ENCODE results near the gene DMD. TPM values are rescaled to one million over a fixed set of nuclear protein-coding genes. Genes with fewer than 3 reads are reported as not detected.
A peak's percentile ranks its signal among the peaks of the same experiment; 100 is the strongest.

DMD gene
- total RNA-seq, 1 donor from 2014 or later, result 22.2 TPM

DNA sequence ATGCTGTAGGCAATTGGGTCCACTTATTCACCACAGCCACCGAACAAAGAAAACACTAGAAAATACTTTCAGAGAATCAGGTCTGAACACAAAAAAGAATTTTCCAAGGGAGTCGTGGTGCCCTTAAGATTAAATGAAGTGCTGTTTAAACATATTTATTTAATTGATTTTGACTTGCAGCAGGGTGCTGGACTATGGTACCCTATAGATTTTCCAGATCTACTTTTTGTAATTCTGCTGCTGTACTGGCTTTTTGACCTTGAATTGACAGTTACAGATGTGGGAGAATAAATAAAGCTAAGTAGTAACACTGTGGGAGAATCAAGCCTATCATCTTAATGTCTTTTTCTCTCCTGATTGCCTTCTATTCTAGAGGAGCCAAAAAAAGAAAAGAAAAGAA lies 1404.2 kb downstream of the DMD start:
- H3K36me3 Mint-ChIP-seq (ENCODE audit: low read depth, unreplicated experiment), result no peaks in the 10 kb centered on the region
- H4K20me1 ChIP-seq (ENCODE audit: insufficient read depth, low read length), result no peaks in the 10 kb centered on the region
- TF ChIP-seq, protein P1, sequence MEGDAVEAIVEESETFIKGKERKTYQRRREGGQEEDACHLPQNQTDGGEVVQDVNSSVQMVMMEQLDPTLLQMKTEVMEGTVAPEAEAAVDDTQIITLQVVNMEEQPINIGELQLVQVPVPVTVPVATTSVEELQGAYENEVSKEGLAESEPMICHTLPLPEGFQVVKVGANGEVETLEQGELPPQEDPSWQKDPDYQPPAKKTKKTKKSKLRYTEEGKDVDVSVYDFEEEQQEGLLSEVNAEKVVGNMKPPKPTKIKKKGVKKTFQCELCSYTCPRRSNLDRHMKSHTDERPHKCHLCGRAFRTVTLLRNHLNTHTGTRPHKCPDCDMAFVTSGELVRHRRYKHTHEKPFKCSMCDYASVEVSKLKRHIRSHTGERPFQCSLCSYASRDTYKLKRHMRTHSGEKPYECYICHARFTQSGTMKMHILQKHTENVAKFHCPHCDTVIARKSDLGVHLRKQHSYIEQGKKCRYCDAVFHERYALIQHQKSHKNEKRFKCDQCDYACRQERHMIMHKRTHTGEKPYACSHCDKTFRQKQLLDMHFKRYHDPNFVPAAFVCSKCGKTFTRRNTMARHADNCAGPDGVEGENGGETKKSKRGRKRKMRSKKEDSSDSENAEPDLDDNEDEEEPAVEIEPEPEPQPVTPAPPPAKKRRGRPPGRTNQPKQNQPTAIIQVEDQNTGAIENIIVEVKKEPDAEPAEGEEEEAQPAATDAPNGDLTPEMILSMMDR (IDR thresholded peaks at IDR 0.05; ENCODE audit: insufficient read depth, low read depth, low read length), result no peak
- TF ChIP-seq EZH2 (IDR thresholded peaks at IDR 0.05; ENCODE audit: insufficient read depth, low read length), result no peak
- FAIRE-seq, result peak; percentile 55
- H2AFZ ChIP-seq (ENCODE audit: low read depth, low read length), result no peak overlapping the region
- no peaks in the 10 kb centered on the region for H3K9me3 Mint-ChIP-seq (ENCODE audit: unreplicated experiment)
- no peak overlapping the region for H3K4me3 Mint-ChIP-seq (ENCODE audit: unreplicated experiment)
- H3K4me1 ChIP-seq (ENCODE audit: insufficient read depth, low read length), result no peaks in the 10 kb centered on the region
- no peaks in the 10 kb centered on the region for H3K36me3 ChIP-seq (ENCODE audit: insufficient read depth, low read length)
- H3K27me3 Mint-ChIP-seq (ENCODE audit: low read depth, unreplicated experiment), result no peaks in the 10 kb centered on the region
- H3K9me3 ChIP-seq (ENCODE audit: insufficient read depth, low read depth, low read length), result no peaks in the 10 kb centered on the region
- no peak overlapping the region for H3K4me3 ChIP-seq (ENCODE audit: insufficient read depth, low read depth, low read length)
- H3K27ac Mint-ChIP-seq (ENCODE audit: unreplicated experiment), result no peak overlapping the region
- no peaks in the 10 kb centered on the region for H3K79me2 ChIP-seq (ENCODE audit: insufficient read depth, low read length)
- no peak overlapping the region for H3K27ac ChIP-seq (ENCODE audit: low read depth, low read length)
- H3K4me2 ChIP-seq (ENCODE audit: low read length), result no peak overlapping the region
- no peaks in the 10 kb centered on the region for H3K27me3 ChIP-seq (ENCODE audit: insufficient read depth, low read length)
- no peak for DNase-seq (ENCODE audit: low read depth)
- no peak overlapping the region for H3K9ac ChIP-seq (ENCODE audit: low read length)
- H3K4me1 Mint-ChIP-seq (ENCODE audit: low read depth, unreplicated experiment), result peaks cover 2% of the 10 kb centered on the region

DNA sequence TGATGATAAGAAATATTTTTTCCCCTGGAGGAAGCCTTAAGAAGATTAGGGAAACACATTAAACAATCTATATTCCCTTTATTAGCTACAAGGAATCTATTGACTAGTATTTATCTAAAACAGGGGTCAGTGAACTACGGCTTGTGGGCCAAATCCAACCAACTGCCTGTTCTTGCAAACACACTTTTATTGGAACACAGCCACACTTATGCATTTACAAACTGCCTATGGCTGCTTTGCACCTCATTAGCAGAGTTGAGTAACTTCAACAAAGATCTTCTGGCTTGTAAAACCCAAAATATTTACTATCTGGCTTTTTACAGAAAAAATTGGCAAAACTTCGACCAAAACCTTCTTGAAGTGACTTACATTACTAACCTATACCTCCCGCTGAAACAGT lies 1405.6 kb downstream of the DMD start:
- no peaks in the 10 kb centered on the region for H3K27me3 Mint-ChIP-seq (ENCODE audit: low read depth, unreplicated experiment)
- FAIRE-seq, result no peak
- no peak overlapping the region for H3K27ac ChIP-seq (ENCODE audit: low read depth, low read length)

DNA sequence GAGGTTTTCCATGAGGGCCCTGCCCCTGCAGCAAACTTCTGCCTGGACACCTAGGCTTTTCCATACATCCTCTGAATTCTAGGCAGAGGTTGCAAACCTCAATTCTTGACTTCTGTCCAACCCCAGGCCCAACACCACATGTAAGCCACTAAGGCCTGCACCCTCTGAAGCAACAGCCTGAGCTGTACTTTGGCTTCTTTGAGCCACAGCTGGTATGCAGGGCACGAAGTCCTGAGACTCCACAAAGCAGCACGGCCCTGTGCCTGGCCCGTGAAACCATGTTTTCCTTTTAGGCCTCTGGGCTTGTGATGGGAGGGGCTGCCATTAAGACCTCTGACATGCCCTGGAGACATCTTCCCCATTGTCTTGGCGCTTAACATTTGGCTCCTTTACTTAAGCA lies 1411.1 kb downstream of the DMD start:
- Mint-ChIP-seq H3K4me1 (ENCODE audit: low read depth, unreplicated experiment) (peaks cover 2% of the 10 kb centered on the region), H3K9me3 (ENCODE audit: unreplicated experiment) (no peaks in the 10 kb centered on the region)
- FAIRE-seq, result no peak

More for the DNA sequence above, 1405.6 kb downstream of the DMD start:
- no peaks in the 10 kb centered on the region for H4K20me1 ChIP-seq (ENCODE audit: insufficient read depth, low read length)
- no peaks in the 10 kb centered on the region for H3K36me3 Mint-ChIP-seq (ENCODE audit: low read depth, unreplicated experiment)
- H3K4me3 ChIP-seq (ENCODE audit: insufficient read depth, low read depth, low read length), result no peak overlapping the region
- H3K4me1 Mint-ChIP-seq (ENCODE audit: low read depth, unreplicated experiment), result peaks cover 2% of the 10 kb centered on the region
- H2AFZ ChIP-seq (ENCODE audit: low read depth, low read length), result no peak overlapping the region
- H3K36me3 ChIP-seq (ENCODE audit: insufficient read depth, low read length), result no peaks in the 10 kb centered on the region
- H3K4me1 ChIP-seq (ENCODE audit: insufficient read depth, low read length), result no peaks in the 10 kb centered on the region
- no peak overlapping the region for H3K27ac Mint-ChIP-seq (ENCODE audit: unreplicated experiment)
- H3K79me2 ChIP-seq (ENCODE audit: insufficient read depth, low read length), result no peaks in the 10 kb centered on the region
- H3K9me3 ChIP-seq (ENCODE audit: insufficient read depth, low read depth, low read length), result no peaks in the 10 kb centered on the region
- H3K9ac ChIP-seq (ENCODE audit: low read length), result no peak overlapping the region
- no peaks in the 10 kb centered on the region for H3K27me3 ChIP-seq (ENCODE audit: insufficient read depth, low read length)
- H3K4me2 ChIP-seq (ENCODE audit: low read length), result no peak overlapping the region
- DNase-seq (ENCODE audit: low read depth), result no peak
- no peaks in the 10 kb centered on the region for H3K9me3 Mint-ChIP-seq (ENCODE audit: unreplicated experiment)
- TF ChIP-seq, protein P1 (IDR thresholded peaks at IDR 0.05; ENCODE audit: insufficient read depth, low read depth, low read length), result no peak
- TF ChIP-seq EZH2 (IDR thresholded peaks at IDR 0.05; ENCODE audit: insufficient read depth, low read length), result no peak
- H3K4me3 Mint-ChIP-seq (ENCODE audit: unreplicated experiment), result no peak overlapping the region

More for the DNA sequence above, 1411.1 kb downstream of the DMD start:
- no peak for DNase-seq (ENCODE audit: low read depth)
- TF ChIP-seq EZH2 (IDR thresholded peaks at IDR 0.05; ENCODE audit: insufficient read depth, low read length), result no peak
- TF ChIP-seq, protein P1 (IDR thresholded peaks at IDR 0.05; ENCODE audit: insufficient read depth, low read depth, low read length), result no peak
- Histone ChIP-seq H3K27me3 (ENCODE audit: insufficient read depth, low read length) (no peaks in the 10 kb centered on the region), H3K4me1 (ENCODE audit: insufficient read depth, low read length) (no peaks in the 10 kb centered on the region), H3K9ac (ENCODE audit: low read length) (no peak overlapping the region), H4K20me1 (ENCODE audit: insufficient read depth, low read length) (no peaks in the 10 kb centered on the region), H3K4me3 (ENCODE audit: insufficient read depth, low read depth, low read length) (no peak overlapping the region), H2AFZ (ENCODE audit: low read depth, low read length) (no peak overlapping the region), H3K4me2 (ENCODE audit: low read length) (no peak overlapping the region), H3K36me3 (ENCODE audit: insufficient read depth, low read length) (no peaks in the 10 kb centered on the region), H3K79me2 (ENCODE audit: insufficient read depth, low read length) (no peaks in the 10 kb centered on the region), H3K27ac (ENCODE audit: low read depth, low read length) (no peak overlapping the region), H3K9me3 (ENCODE audit: insufficient read depth, low read depth, low read length) (no peaks in the 10 kb centered on the region)
- Mint-ChIP-seq H3K4me3 (ENCODE audit: unreplicated experiment) (no peak overlapping the region), H3K27me3 (ENCODE audit: low read depth, unreplicated experiment) (no peaks in the 10 kb centered on the region), H3K36me3 (ENCODE audit: low read depth, unreplicated experiment) (no peaks in the 10 kb centered on the region), H3K27ac (ENCODE audit: unreplicated experiment) (no peak overlapping the region)

All from astrocyte (in vitro differentiated cells and primary cell).